Neural cell (in vitro differentiated cells): ENCODE data around the gene TSACC.

Experiments
- EZH2 ChIP-seq: fragments of 200-600, 300-800 bp; shearing (Covaris generic), sonication (generic); IDR thresholded peaks from 2 replicates; pipeline ENCODE4 v1.6.1; 2014; ENCODE audit warnings: antibody characterized with exemption, low read length, borderline replicate concordance, mild to moderate bottlenecking; ENCODE audit not compliant: insufficient read depth, poor library complexity, severe bottlenecking
- RAD21 ChIP-seq: fragments of 450-650 bp; conservative IDR thresholded peaks from 2 replicates; pipeline ENCODE4 v1.6.1; 2014; ENCODE audit warnings: antibody characterized with exemption, mild to moderate bottlenecking, moderate library complexity
- TAF1 ChIP-seq: IDR thresholded peaks from 2 replicates; pipeline ENCODE4 v1.6.1; 2012; ENCODE audit warnings: low read depth
- TF ChIP-seq, protein P1 (sequence below): fragments of 450-650 bp; IDR thresholded peaks from 2 replicates; pipeline ENCODE4 v1.5.1; 2014; ENCODE audit warnings: antibody characterized with exemption, mild to moderate bottlenecking, moderate library complexity; ENCODE audit not compliant: poor library complexity, severe bottlenecking
- TF ChIP-seq, protein P2 (sequence below): IDR thresholded peaks from 2 replicates; pipeline ENCODE4 v1.6.1; 2012; ENCODE audit warnings: borderline replicate concordance

DNA sequence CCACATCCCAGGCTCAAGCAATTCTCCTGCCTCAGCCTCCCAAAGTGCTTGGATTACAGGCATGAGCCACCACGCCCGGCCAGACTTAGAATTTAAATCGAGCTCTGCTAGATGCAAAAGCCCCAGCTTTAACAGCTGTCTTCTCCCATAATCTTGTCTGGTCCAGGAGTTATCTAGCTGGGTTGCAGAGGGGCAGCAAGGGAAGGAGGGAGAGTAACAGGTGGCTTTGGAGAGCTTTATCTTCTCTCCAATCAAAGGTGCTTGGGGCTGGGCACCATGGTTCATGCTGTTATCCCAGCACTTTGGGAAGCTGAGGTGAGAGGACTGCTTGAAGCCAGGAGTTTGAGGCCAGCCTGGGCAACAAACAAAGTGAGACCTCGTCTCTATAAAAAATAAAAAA lies 34.5 kb downstream of the TSACC start:
- TF ChIP-seq EZH2 (no peak), TAF1 (no peak), RAD21 (no peak)
- TF ChIP-seq, protein P1, sequence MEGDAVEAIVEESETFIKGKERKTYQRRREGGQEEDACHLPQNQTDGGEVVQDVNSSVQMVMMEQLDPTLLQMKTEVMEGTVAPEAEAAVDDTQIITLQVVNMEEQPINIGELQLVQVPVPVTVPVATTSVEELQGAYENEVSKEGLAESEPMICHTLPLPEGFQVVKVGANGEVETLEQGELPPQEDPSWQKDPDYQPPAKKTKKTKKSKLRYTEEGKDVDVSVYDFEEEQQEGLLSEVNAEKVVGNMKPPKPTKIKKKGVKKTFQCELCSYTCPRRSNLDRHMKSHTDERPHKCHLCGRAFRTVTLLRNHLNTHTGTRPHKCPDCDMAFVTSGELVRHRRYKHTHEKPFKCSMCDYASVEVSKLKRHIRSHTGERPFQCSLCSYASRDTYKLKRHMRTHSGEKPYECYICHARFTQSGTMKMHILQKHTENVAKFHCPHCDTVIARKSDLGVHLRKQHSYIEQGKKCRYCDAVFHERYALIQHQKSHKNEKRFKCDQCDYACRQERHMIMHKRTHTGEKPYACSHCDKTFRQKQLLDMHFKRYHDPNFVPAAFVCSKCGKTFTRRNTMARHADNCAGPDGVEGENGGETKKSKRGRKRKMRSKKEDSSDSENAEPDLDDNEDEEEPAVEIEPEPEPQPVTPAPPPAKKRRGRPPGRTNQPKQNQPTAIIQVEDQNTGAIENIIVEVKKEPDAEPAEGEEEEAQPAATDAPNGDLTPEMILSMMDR, result no peak
- TF ChIP-seq, protein P2, sequence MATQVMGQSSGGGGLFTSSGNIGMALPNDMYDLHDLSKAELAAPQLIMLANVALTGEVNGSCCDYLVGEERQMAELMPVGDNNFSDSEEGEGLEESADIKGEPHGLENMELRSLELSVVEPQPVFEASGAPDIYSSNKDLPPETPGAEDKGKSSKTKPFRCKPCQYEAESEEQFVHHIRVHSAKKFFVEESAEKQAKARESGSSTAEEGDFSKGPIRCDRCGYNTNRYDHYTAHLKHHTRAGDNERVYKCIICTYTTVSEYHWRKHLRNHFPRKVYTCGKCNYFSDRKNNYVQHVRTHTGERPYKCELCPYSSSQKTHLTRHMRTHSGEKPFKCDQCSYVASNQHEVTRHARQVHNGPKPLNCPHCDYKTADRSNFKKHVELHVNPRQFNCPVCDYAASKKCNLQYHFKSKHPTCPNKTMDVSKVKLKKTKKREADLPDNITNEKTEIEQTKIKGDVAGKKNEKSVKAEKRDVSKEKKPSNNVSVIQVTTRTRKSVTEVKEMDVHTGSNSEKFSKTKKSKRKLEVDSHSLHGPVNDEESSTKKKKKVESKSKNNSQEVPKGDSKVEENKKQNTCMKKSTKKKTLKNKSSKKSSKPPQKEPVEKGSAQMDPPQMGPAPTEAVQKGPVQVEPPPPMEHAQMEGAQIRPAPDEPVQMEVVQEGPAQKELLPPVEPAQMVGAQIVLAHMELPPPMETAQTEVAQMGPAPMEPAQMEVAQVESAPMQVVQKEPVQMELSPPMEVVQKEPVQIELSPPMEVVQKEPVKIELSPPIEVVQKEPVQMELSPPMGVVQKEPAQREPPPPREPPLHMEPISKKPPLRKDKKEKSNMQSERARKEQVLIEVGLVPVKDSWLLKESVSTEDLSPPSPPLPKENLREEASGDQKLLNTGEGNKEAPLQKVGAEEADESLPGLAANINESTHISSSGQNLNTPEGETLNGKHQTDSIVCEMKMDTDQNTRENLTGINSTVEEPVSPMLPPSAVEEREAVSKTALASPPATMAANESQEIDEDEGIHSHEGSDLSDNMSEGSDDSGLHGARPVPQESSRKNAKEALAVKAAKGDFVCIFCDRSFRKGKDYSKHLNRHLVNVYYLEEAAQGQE, result no peak
